GM18870 (cell line): ENCODE data around the gene CALCOCO1.

Source experiments
- ATAC-seq: cut with Tn5 transposase; IDR thresholded peaks from one replicate; pipeline ENCODE4 v1.9.1; 2021; ENCODE audit warnings: moderate library complexity; ENCODE audit not compliant: unreplicated experiment

CALCOCO1 gene

GRCh38 chr12:53664936-53665335 lies 62.3 kb downstream of the CALCOCO1 start:
- ATAC-seq = no peak

- ATAC-seq = no peak
These were observed 63.1 kb downstream of the CALCOCO1 start for GRCh38 chr12:53664191-53664590.

GRCh38 chr12:53660041-53660440 lies 67.2 kb downstream of the CALCOCO1 start:
- no peak for ATAC-seq

- ATAC-seq = no peak
These were observed 67.7 kb downstream of the CALCOCO1 start for GRCh38 chr12:53659571-53659981.

GRCh38 chr12:53659011-53659551 lies 68.2 kb downstream of the CALCOCO1 start:
- no peak for ATAC-seq
